ENCODE measurements around the gene HSP90B1.

HSP90B1 gene

DNA sequence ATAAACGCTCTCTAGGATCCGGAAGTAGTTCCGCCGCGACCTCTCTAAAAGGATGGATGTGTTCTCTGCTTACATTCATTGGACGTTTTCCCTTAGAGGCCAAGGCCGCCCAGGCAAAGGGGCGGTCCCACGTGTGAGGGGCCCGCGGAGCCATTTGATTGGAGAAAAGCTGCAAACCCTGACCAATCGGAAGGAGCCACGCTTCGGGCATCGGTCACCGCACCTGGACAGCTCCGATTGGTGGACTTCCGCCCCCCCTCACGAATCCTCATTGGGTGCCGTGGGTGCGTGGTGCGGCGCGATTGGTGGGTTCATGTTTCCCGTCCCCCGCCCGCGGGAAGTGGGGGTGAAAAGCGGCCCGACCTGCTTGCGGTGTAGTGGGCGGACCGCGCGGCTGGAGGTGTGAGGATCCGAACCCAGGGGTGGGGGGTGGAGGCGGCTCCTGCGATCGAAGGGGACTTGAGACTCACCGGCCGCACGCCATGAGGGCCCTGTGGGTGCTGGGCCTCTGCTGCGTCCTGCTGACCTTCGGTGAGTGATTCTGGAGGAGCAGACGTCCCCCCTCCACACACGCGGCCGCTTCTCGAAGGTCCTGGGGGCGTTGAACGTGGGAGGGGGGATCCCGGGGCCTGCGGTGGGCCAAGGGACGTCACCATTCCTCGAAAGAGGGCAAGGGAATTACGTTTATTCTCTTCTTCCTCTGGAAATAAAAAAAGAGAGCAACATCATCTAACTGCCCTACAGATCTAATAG lies at the start of gene HSP90B1:
Gene HSP90B1 (plus strand): TSS at position 377 of the 753 bp plus-strand sequence. CDS start 106 bp downstream, at position 483.
- Histone ChIP-seq H3K4me1 (ENCODE audit: control insufficient read depth, insufficient read depth, low read length) (peaks cover 10% of the 10 kb centered on the region), H3K4me3 (ENCODE audit: low read depth, low read length) (peak within 1 kb of the TSS; percentile 88), H3K36me3 (ENCODE audit: control insufficient read depth in 2 of 2, insufficient read depth in 1 of 2, low read length in 2 of 2) (peaks cover 21 to 44% of the 10 kb centered on the region in 2 experiments), H3K27ac (ENCODE audit: extremely low read depth, low read depth, low read length) (peak within 1 kb of the TSS; percentile 80), H3K9me3 (ENCODE audit: control insufficient read depth, insufficient read depth, low read depth, low read length) (no peaks in the 10 kb centered on the region)
- POLR2A ChIA-PET, result interaction anchor here (0.8 to 2.7 kb wide), 32 partner anchors 11 to 1178 kb away, joined by 3 to 49 read pairs (median 4); partner anchors contain the start of genes HCFC2, NFYB, NT5DC3 and TDG
- CTCF ChIA-PET, result interaction anchor here (0.6 to 1.2 kb wide), 5 partner anchors 10 to 422 kb away, joined by 3 to 4 read pairs (median 3); no protein-coding TSS in a partner anchor
- TF ChIP-seq WT1 (tag by site-specific recombination; IDR thresholded peaks at IDR 0.05) (peak; percentile 49), ZNF239 (tag by site-specific recombination; IDR thresholded peaks at IDR 0.05) (no peak), SP2 (tag by site-specific recombination; IDR thresholded peaks at IDR 0.05) (peak; percentile 99), OSR2 (tag by site-specific recombination; IDR thresholded peaks at IDR 0.05) (no peak), MYNN (tag by site-specific recombination; IDR thresholded peaks at IDR 0.05; ENCODE audit: borderline replicate concordance) (no peak), ZNF366 (tag by site-specific recombination; conservative IDR thresholded peaks at IDR 0.05) (no peak; the same call in 1 of the 2 replicates), ZSCAN16 (tag by site-specific recombination; IDR thresholded peaks at IDR 0.05) (no peak), ZNF354C (tag by site-specific recombination; IDR thresholded peaks at IDR 0.05; ENCODE audit: borderline replicate concordance, low read depth) (no peak), ZBTB17 (tag by site-specific recombination; IDR thresholded peaks at IDR 0.05) (peak; percentile 20; the same call in 1 of the 2 replicates), HOXC10 (CRISPR knock-in tag; IDR thresholded peaks at IDR 0.05) (0 out of 2 replicates have a peak, but pooled peaks have one; percentile 63), ZBTB20 (tag by site-specific recombination; IDR thresholded peaks at IDR 0.05) (no peak), KLF16 (tag by site-specific recombination; IDR thresholded peaks at IDR 0.05) (peak; percentile 95), GLIS2 (tag by site-specific recombination; IDR thresholded peaks at IDR 0.05) (peak; percentile 100), ZFP41 (tag by site-specific recombination; IDR thresholded peaks at IDR 0.05; ENCODE audit: borderline replicate concordance) (no peak), ZBTB1 (tag by site-specific recombination; IDR thresholded peaks at IDR 0.05) (peak; percentile 58)
- TF ChIP-seq, protein P1, sequence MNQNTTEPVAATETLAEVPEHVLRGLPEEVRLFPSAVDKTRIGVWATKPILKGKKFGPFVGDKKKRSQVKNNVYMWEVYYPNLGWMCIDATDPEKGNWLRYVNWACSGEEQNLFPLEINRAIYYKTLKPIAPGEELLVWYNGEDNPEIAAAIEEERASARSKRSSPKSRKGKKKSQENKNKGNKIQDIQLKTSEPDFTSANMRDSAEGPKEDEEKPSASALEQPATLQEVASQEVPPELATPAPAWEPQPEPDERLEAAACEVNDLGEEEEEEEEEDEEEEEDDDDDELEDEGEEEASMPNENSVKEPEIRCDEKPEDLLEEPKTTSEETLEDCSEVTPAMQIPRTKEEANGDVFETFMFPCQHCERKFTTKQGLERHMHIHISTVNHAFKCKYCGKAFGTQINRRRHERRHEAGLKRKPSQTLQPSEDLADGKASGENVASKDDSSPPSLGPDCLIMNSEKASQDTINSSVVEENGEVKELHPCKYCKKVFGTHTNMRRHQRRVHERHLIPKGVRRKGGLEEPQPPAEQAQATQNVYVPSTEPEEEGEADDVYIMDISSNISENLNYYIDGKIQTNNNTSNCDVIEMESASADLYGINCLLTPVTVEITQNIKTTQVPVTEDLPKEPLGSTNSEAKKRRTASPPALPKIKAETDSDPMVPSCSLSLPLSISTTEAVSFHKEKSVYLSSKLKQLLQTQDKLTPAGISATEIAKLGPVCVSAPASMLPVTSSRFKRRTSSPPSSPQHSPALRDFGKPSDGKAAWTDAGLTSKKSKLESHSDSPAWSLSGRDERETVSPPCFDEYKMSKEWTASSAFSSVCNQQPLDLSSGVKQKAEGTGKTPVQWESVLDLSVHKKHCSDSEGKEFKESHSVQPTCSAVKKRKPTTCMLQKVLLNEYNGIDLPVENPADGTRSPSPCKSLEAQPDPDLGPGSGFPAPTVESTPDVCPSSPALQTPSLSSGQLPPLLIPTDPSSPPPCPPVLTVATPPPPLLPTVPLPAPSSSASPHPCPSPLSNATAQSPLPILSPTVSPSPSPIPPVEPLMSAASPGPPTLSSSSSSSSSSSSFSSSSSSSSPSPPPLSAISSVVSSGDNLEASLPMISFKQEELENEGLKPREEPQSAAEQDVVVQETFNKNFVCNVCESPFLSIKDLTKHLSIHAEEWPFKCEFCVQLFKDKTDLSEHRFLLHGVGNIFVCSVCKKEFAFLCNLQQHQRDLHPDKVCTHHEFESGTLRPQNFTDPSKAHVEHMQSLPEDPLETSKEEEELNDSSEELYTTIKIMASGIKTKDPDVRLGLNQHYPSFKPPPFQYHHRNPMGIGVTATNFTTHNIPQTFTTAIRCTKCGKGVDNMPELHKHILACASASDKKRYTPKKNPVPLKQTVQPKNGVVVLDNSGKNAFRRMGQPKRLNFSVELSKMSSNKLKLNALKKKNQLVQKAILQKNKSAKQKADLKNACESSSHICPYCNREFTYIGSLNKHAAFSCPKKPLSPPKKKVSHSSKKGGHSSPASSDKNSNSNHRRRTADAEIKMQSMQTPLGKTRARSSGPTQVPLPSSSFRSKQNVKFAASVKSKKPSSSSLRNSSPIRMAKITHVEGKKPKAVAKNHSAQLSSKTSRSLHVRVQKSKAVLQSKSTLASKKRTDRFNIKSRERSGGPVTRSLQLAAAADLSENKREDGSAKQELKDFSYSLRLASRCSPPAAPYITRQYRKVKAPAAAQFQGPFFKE (tag by site-specific recombination; IDR thresholded peaks at IDR 0.05; ENCODE audit: borderline replicate concordance), result no peak
- TF ChIP-seq, protein P2, sequence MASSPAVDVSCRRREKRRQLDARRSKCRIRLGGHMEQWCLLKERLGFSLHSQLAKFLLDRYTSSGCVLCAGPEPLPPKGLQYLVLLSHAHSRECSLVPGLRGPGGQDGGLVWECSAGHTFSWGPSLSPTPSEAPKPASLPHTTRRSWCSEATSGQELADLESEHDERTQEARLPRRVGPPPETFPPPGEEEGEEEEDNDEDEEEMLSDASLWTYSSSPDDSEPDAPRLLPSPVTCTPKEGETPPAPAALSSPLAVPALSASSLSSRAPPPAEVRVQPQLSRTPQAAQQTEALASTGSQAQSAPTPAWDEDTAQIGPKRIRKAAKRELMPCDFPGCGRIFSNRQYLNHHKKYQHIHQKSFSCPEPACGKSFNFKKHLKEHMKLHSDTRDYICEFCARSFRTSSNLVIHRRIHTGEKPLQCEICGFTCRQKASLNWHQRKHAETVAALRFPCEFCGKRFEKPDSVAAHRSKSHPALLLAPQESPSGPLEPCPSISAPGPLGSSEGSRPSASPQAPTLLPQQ (tag by site-specific recombination; IDR thresholded peaks at IDR 0.05), result peak; percentile 48
- TF ChIP-seq, protein P3, sequence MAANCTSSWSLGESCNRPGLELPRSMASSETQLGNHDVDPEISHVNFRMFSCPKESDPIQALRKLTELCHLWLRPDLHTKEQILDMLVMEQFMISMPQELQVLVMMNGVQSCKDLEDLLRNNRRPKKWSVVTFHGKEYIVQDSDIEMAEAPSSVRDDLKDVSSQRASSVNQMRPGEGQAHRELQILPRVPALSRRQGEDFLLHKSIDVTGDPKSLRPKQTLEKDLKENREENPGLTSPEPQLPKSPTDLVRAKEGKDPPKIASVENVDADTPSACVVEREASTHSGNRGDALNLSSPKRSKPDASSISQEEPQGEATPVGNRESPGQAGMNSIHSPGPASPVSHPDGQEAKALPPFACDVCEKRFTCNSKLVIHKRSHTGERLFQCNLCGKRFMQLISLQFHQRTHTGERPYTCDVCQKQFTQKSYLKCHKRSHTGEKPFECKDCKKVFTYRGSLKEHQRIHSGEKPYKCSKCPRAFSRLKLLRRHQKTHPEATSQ (tag by site-specific recombination; IDR thresholded peaks at IDR 0.05), result peak; percentile 67; the same call in 1 of the 2 replicates
- TF ChIP-seq, protein P4, sequence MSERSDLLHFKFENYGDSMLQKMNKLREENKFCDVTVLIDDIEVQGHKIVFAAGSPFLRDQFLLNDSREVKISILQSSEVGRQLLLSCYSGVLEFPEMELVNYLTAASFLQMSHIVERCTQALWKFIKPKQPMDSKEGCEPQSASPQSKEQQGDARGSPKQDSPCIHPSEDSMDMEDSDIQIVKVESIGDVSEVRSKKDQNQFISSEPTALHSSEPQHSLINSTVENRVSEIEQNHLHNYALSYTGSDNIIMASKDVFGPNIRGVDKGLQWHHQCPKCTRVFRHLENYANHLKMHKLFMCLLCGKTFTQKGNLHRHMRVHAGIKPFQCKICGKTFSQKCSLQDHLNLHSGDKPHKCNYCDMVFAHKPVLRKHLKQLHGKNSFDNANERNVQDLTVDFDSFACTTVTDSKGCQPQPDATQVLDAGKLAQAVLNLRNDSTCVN (tag by site-specific recombination; optimal IDR thresholded peaks at IDR 0.05), result peak; percentile 32
- TF ChIP-seq, protein P5, sequence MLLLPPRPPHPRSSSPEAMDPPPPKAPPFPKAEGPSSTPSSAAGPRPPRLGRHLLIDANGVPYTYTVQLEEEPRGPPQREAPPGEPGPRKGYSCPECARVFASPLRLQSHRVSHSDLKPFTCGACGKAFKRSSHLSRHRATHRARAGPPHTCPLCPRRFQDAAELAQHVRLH (tag by site-specific recombination; IDR thresholded peaks at IDR 0.05), result peak; percentile 13; the same call in 1 of the 2 replicates
- TF ChIP-seq, protein P6, sequence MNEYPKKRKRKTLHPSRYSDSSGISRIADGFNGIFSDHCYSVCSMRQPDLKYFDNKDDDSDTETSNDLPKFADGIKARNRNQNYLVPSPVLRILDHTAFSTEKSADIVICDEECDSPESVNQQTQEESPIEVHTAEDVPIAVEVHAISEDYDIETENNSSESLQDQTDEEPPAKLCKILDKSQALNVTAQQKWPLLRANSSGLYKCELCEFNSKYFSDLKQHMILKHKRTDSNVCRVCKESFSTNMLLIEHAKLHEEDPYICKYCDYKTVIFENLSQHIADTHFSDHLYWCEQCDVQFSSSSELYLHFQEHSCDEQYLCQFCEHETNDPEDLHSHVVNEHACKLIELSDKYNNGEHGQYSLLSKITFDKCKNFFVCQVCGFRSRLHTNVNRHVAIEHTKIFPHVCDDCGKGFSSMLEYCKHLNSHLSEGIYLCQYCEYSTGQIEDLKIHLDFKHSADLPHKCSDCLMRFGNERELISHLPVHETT (tag by site-specific recombination; IDR thresholded peaks at IDR 0.05), result 0 out of 2 replicates have a peak, but pooled peaks have one; percentile 33
- TF ChIP-seq, protein P7, sequence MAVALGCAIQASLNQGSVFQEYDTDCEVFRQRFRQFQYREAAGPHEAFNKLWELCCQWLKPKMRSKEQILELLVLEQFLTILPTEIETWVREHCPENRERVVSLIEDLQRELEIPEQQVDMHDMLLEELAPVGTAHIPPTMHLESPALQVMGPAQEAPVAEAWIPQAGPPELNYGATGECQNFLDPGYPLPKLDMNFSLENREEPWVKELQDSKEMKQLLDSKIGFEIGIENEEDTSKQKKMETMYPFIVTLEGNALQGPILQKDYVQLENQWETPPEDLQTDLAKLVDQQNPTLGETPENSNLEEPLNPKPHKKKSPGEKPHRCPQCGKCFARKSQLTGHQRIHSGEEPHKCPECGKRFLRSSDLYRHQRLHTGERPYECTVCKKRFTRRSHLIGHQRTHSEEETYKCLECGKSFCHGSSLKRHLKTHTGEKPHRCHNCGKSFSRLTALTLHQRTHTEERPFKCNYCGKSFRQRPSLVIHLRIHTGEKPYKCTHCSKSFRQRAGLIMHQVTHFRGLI (tag by site-specific recombination; IDR thresholded peaks at IDR 0.05), result peak; percentile 44; the same call in 1 of the 2 replicates
